Measurements from ENCODE around the gene GALNT13.

DNA sequence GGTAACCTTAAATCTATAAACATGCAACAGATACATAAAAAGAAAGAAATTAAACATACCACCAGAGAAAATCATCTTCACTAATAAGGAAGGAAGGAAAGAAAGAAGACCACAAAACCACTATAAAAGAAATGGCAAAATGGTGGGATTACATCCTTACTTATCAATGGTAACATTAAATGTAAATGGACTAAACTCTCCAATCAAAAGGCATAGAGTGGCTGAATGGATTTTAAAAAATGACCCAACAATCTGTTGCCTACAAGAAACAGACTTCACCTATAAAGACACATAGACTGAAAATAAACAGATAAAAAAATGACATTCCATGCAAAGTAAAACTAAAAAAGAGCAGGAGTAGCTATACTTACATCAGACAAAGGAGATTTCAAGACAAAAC lies 195.4 kb downstream of the GALNT13 start:
- TF ChIP-seq, protein P1, sequence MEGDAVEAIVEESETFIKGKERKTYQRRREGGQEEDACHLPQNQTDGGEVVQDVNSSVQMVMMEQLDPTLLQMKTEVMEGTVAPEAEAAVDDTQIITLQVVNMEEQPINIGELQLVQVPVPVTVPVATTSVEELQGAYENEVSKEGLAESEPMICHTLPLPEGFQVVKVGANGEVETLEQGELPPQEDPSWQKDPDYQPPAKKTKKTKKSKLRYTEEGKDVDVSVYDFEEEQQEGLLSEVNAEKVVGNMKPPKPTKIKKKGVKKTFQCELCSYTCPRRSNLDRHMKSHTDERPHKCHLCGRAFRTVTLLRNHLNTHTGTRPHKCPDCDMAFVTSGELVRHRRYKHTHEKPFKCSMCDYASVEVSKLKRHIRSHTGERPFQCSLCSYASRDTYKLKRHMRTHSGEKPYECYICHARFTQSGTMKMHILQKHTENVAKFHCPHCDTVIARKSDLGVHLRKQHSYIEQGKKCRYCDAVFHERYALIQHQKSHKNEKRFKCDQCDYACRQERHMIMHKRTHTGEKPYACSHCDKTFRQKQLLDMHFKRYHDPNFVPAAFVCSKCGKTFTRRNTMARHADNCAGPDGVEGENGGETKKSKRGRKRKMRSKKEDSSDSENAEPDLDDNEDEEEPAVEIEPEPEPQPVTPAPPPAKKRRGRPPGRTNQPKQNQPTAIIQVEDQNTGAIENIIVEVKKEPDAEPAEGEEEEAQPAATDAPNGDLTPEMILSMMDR (IDR thresholded peaks at IDR 0.05; ENCODE audit: low read depth, low read length) = no peak
- no peak for TF ChIP-seq EZH2phosphoT487 (IDR thresholded peaks at IDR 0.05; ENCODE audit: low read depth)

Data from OCI-LY3 (cell line).